HFFc6 (cell line): ENCODE measurements around the gene CLEC6A. TPM values are rescaled to one million over a fixed set of nuclear protein-coding genes. Genes with fewer than 3 reads are reported as not detected.

Experiments used
- total RNA-seq, 6 experiments: library from RNA; stranded (reverse); fragmentation: NEBNext Ultra II Directional; extraction: Animal tissue kit (Norgen Biotek cat#: 25700); gene quantifications; 2 replicates in 1 of 6; 3 replicates in 5 of 6; pipeline ENCODE4 v1.2.3, GENCODE V29; 2021

The CLEC6A gene
- total RNA-seq, 6 experiments from 2014 or later = not detected

Other genes starting within 250 kb of the CLEC6A start
- under 1 TPM in 4 of 6 experiments, not detected in 2; 0.25 to 0.66 (median 0.31) TPM for gene FAM90A1, start 228.3 kb upstream of the CLEC6A start, total RNA-seq
- gene CLEC4D, start 57.5 kb downstream of the CLEC6A start, total RNA-seq = not detected
- not detected for gene CLEC4E, start 84.9 kb downstream of the CLEC6A start, total RNA-seq
- not detected for gene AICDA, start 156.9 kb downstream of the CLEC6A start, total RNA-seq
- gene MFAP5, start 206.9 kb downstream of the CLEC6A start, total RNA-seq = 100 to 1,000 TPM in 4 of 6 experiments, 10 to 100 TPM in 2; 42.1 to 194 (median 167) TPM
- gene RIMKLB, start 242.0 kb downstream of the CLEC6A start, total RNA-seq = 10 to 100 TPM in 1 of 6 experiments, 1 to 10 TPM in 5; 8.5 to 10.7 (median 9.0) TPM